ENCODE measurements around the gene PBXIP1. TPM values are rescaled to one million over a fixed set of nuclear protein-coding genes. Genes with fewer than 3 reads are reported as not detected.

The PBXIP1 gene
- total and polyA plus RNA-seq, 2 of the 13 experiments (the other 11 are each of a cell fraction or from before 2014, with no cell fraction given) = 16.3 to 31.9 TPM

GRCh38 chr1:154944401-154945159, 11.3 kb downstream of the PBXIP1 start (continued):
- TF ChIP-seq ZNF784 (CRISPR knock-in tag; IDR thresholded peaks at IDR 0.05; ENCODE audit: borderline replicate concordance) = peak; percentile 47; the same call in 1 of the 2 replicates
- no peak for TF ChIP-seq ZNF513 (CRISPR knock-in tag; conservative IDR thresholded peaks at IDR 0.05)
- no peak; the same call in 1 of the 2 replicates for TF ChIP-seq TRIM24 (CRISPR knock-in tag; IDR thresholded peaks at IDR 0.05)
- no peak for TF ChIP-seq TBP (CRISPR knock-in tag; IDR thresholded peaks at IDR 0.05)
- no peak for TF ChIP-seq ATAD3A (CRISPR knock-in tag; IDR thresholded peaks at IDR 0.05)
- no peak for TF ChIP-seq NR0B2 (CRISPR knock-in tag; IDR thresholded peaks at IDR 0.05)
- TF ChIP-seq JDP2 (CRISPR knock-in tag; IDR thresholded peaks at IDR 0.05; ENCODE audit: borderline replicate concordance) = no peak
- TF ChIP-seq NFATC3 (CRISPR knock-in tag; IDR thresholded peaks at IDR 0.05) = no peak
- TF ChIP-seq ERF (CRISPR knock-in tag; IDR thresholded peaks at IDR 0.05) = peak; percentile 85
- TF ChIP-seq YY1 (IDR thresholded peaks at IDR 0.05; ENCODE audit: insufficient read depth, insufficient replicate concordance, low read depth, low read length) = peak; percentile 31
- TF ChIP-seq ZNF253 (CRISPR knock-in tag; IDR thresholded peaks at IDR 0.05; ENCODE audit: borderline replicate concordance) = no peak
- no peak for TF ChIP-seq STAT6 (CRISPR knock-in tag; IDR thresholded peaks at IDR 0.05; ENCODE audit: borderline replicate concordance)
- TF ChIP-seq NCOR1 (IDR thresholded peaks at IDR 0.05; ENCODE audit: borderline replicate concordance, low read length) = peak; percentile 54; the same call in 1 of the 2 replicates
- no peak for TF ChIP-seq NBN (conservative IDR thresholded peaks at IDR 0.05)
- TF ChIP-seq KAT2B (IDR thresholded peaks at IDR 0.05; ENCODE audit: borderline replicate concordance, low read depth, low read length) = no peak
- TF ChIP-seq ZNF337 (CRISPR knock-in tag; IDR thresholded peaks at IDR 0.05; ENCODE audit: borderline replicate concordance, low read depth) = 0 out of 2 replicates have a peak, but pooled peaks have one; percentile 48
- no peak; the same call in 1 of the 2 replicates for TF ChIP-seq MLXIP (CRISPR knock-in tag; IDR thresholded peaks at IDR 0.05; ENCODE audit: borderline replicate concordance)
- TF ChIP-seq ZBTB7A (CRISPR knock-in tag; IDR thresholded peaks at IDR 0.05) = no peak
- TF ChIP-seq JUN (CRISPR knock-in tag; IDR thresholded peaks at IDR 0.05) = 0 out of 2 replicates have a peak, but pooled peaks have one; percentile 26
- peak; percentile 91; the same call in 1 of the 2 replicates for TF ChIP-seq ZNF792 (CRISPR knock-in tag; IDR thresholded peaks at IDR 0.05)
- no peak for TF ChIP-seq ZSCAN30 (CRISPR knock-in tag; IDR thresholded peaks at IDR 0.05)
